ENCODE measurements around the gene UGT1A7.
"Not testable (repeated sequence)": the region's sequence is repeated elsewhere in the genome, so short reads cannot be mapped to it uniquely, and the experiment has no call there.

DNA sequence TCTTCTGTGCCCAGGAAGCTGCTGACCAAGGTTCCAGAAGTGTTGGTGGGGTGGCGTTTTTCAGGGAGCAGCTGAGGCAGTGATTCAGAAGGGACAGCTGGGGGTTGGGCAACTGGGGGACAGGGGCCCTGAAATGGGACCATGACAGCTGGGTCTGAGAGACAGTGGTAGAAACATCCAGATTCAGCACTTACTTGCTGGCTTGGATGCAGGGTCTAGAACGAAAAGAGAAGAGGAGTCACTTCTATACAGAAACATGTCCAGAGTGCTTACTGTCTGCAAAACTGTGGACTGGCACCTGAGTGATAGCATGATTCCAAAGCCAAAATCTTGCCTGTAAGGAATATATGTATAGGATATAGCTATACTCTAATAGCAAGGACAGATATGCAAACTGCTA lies 64.1 kb downstream of the UGT1A7 start:
- TF ChIP-seq, protein P1, sequence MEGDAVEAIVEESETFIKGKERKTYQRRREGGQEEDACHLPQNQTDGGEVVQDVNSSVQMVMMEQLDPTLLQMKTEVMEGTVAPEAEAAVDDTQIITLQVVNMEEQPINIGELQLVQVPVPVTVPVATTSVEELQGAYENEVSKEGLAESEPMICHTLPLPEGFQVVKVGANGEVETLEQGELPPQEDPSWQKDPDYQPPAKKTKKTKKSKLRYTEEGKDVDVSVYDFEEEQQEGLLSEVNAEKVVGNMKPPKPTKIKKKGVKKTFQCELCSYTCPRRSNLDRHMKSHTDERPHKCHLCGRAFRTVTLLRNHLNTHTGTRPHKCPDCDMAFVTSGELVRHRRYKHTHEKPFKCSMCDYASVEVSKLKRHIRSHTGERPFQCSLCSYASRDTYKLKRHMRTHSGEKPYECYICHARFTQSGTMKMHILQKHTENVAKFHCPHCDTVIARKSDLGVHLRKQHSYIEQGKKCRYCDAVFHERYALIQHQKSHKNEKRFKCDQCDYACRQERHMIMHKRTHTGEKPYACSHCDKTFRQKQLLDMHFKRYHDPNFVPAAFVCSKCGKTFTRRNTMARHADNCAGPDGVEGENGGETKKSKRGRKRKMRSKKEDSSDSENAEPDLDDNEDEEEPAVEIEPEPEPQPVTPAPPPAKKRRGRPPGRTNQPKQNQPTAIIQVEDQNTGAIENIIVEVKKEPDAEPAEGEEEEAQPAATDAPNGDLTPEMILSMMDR (IDR thresholded peaks at IDR 0.05): not testable (repeated sequence)
- TF ChIP-seq EP300, POLR2A, POLR2AphosphoS5 (IDR thresholded peaks at IDR 0.05): not testable (repeated sequence)
